22Rv1 (cell line): ENCODE measurements around the gene CRABP1.

Source experiments
- ZFX ChIP-seq: fragments of 450-650 bp; IDR thresholded peaks from 2 replicates; pipeline ENCODE4 v1.6.1; 2017; ENCODE audit warnings: antibody characterized with exemption, borderline replicate concordance
- TF ChIP-seq, protein P1 (sequence below): fragments of 450-650 bp; IDR thresholded peaks from 2 replicates; pipeline ENCODE4 v1.5.1; 2017; ENCODE audit warnings: mild to moderate bottlenecking

DNA sequence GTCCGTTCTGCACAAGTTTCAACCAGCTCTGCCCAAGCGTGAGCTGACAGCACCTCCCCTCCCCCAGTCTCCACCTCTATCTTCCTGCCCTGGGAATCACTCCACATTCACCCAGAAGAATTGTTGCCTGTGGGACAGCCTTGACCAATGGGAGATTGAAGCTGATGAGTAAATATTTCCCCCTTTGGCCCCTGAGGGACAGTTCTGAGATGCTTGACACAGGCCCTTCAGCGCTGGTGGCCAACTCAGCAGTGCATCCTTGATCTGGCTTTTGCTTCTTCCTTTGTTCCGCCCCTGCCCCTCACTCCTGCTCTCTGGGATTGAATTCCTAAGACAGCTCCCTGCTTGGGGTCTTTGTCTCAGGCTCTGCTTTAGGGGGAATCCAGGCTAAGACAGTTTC, 27.6 kb upstream of the CRABP1 start:
- TF ChIP-seq, protein P1, sequence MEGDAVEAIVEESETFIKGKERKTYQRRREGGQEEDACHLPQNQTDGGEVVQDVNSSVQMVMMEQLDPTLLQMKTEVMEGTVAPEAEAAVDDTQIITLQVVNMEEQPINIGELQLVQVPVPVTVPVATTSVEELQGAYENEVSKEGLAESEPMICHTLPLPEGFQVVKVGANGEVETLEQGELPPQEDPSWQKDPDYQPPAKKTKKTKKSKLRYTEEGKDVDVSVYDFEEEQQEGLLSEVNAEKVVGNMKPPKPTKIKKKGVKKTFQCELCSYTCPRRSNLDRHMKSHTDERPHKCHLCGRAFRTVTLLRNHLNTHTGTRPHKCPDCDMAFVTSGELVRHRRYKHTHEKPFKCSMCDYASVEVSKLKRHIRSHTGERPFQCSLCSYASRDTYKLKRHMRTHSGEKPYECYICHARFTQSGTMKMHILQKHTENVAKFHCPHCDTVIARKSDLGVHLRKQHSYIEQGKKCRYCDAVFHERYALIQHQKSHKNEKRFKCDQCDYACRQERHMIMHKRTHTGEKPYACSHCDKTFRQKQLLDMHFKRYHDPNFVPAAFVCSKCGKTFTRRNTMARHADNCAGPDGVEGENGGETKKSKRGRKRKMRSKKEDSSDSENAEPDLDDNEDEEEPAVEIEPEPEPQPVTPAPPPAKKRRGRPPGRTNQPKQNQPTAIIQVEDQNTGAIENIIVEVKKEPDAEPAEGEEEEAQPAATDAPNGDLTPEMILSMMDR, result no peak
- TF ChIP-seq ZFX, result no peak
